HG02970 (cell line): ENCODE results near the gene TRABD.

Source experiments
- ATAC-seq: cut with Tn5 transposase; IDR thresholded peaks from one replicate; pipeline ENCODE4 v1.9.1; 2021; ENCODE audit warnings: mild to moderate bottlenecking, moderate library complexity, moderate number of reproducible peaks; ENCODE audit not compliant: unreplicated experiment, low FRiP score

Gene TRABD

DNA sequence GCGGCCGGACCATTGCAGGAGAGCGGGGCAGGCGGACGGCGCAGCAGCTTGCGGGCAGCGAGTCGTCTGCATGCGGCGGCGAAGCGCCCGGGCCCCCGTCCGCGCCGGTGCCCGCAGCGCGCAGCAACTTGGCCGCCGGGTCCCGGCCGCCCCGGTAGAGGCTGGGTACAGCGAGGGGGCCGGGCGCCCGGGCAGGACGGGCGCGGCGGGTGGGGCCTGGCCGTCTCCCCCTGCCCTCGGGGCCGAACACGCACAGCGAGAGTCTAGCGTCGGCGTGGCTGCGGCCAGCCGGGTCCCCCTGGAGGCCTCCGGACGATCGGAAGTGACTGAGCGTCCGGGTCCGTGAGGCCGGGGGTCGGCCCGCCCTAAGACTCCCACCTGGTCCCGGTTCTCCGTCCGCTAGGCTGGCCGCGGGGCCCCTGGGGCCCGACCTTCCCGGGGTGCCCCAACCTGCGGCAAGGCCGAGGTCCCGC, 775 bp upstream of the TRABD start:
- no peak for ATAC-seq

DNA sequence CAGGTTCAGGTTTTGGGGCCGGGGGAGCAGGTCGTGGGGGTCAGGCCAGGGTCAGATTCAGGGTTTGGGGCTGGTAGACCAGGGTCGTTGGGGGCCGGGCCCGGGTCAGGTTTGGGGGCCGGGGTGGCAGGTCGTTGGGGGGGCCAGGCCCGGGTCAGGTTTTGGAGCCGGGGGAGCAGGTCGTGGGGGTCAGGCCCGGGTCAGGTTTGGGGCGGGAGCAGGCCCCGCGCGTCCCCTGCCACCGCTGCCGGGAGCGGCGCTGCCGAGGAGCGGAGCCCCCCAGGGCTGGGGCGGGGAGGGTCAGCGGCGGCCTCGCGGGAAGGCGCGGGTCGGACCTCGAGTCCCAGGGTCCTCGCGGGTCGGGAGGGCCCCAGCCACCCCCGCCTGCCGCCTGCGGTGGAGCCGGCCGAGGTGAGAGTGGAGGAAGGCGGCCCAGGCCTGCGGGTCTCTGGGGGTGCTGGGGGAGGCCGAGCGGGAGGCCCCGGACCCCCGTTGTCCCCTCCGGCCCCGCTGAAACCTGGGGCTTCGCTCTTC, 535 bp downstream of the TRABD start:
- no peak for ATAC-seq

DNA sequence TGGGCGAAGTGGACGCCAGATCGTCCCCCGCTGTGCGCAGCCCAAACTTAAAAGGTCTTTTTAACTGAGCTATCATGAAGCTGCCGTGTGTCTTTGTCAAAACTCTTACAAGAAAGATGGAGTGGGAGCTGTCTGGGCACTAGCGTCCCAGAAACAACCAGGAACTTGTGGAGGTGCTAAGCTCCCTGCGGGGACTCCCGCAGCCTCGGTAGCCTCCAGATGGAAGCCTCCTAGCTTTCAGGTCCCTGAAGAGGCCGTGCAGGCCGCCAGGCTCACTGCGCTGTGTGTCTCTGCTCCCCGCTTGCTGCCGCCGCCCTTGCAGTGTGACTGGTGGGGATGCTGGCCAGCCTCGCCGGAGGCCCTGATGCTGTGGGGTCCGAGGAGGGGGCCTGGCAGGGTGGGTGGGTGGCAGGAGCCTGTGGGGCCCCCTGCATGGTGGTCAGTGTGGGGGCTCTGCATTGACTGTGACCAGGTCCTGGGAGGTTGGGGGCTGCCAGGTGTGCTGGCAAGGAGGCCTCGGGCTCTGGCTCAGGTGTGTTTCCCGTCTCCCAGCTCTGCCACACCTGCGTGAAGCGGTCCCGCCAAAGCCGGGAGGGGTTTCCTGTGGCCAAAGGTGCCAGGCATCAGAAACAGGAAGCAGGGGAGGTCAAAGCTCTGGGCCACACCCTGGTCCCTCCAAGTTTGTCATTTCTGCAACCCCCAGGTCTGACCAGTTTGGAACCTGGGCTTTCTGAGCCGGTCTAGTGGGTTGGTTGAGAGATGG, 1.2 kb downstream of the TRABD start:
- ATAC-seq: no peak

DNA sequence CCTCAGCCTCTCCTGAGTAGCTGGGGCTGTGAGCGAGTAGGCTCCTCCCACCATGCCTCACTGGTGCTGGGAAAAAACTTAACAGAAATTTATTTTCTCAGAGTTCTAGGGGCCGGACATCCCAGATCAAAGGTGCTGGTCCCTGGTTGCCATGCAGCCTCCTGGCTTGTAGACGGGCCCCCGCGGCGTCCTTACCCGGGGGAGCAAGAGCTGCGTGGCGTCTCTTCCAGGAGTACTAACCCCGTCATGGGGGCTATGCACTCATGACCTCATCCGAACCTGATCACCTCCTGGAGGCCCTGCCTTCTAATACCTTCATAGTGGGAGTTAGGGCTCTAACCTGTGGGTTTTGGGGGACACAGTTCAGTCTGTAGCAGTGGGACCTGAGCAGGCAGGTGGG, 2.6 kb downstream of the TRABD start:
- no peak for ATAC-seq

DNA sequence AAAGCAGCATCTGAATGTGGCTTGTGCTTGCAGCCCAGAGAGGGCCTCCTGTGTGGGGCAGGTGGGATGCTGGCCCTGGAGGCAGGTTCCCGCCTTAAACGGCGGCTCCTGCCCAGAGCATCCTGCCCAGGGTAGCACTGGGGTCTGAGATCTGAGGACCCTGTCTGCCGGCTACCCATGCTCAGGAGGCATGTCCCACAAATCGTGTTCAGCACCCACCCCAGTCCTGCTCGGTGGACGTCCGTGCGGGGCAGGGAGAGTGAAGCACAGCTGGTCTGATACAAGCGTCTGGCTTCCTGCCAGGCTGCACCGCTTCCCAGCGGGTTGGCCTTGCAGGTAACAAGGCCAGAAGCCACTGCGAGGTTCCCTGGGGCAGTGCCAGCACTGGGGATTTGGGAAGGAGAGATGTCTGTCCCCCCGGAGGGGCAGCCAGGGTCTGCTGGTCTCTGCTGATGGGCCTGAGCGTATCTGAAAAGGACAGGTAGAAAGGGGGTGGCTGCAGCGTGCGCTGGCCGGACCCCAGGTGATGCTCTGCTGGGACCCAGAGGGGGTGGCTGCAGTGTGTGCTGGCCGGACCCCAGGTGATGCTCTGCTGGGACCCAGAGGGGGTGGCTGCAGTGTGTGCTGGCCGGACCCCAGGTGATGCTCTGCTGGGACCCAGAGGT, 3.6 kb downstream of the TRABD start:
- no peak for ATAC-seq

DNA sequence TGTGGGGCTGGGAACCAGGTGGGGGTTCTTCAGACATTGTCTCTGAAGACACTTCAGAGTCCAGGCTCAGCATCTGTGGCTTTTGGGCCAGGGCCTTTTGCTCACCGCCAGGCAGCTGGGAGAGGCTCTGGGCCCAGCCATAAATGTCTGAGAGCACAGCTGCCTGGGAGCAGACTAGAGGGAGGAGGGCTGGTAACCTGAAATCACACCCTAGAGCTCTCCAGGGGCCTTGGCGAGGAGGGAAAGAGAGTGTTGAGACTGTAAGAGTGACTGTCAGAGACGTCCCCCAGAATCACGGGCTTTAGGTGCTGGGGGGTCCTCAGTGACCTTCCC, 4.1 kb downstream of the TRABD start:
- ATAC-seq: no peak

DNA sequence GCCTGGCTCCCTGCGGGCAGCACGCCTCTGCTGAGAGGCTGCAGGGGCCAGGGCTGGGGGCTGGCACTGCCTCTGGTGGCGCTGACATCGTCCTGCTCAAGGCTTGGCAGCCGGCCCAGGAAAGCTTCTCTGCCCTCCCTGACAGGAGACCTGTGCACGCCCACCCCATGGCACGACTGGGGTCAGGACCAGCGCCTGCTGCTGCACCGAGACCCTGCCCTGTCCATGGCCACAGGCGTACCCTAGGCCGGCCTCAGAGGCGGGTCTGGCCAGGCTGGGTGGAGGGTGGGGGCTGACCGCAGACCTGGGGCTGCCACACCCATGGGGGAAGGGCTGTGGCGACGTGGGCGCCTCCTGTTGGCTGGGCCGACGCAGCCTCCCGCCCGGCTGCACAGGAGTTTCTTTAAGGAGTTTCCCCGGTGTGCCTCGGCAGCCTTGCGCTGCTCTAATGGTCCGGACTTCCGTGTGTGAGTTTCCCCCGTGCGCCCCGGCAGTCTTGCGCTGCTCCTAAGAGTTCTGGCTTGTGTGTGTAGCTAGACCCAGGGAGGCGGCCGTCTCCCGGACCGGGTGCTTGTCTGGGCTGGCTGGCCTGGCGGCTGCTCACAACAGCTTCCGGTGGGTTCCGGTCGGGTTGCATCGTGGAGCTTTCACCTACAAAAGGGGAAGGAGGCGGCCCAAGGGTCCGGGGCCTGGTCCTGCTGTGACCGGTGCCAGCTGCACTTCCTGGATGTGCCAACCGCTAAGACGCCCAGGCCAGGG, 4.6 kb downstream of the TRABD start:
- no peak for ATAC-seq

DNA sequence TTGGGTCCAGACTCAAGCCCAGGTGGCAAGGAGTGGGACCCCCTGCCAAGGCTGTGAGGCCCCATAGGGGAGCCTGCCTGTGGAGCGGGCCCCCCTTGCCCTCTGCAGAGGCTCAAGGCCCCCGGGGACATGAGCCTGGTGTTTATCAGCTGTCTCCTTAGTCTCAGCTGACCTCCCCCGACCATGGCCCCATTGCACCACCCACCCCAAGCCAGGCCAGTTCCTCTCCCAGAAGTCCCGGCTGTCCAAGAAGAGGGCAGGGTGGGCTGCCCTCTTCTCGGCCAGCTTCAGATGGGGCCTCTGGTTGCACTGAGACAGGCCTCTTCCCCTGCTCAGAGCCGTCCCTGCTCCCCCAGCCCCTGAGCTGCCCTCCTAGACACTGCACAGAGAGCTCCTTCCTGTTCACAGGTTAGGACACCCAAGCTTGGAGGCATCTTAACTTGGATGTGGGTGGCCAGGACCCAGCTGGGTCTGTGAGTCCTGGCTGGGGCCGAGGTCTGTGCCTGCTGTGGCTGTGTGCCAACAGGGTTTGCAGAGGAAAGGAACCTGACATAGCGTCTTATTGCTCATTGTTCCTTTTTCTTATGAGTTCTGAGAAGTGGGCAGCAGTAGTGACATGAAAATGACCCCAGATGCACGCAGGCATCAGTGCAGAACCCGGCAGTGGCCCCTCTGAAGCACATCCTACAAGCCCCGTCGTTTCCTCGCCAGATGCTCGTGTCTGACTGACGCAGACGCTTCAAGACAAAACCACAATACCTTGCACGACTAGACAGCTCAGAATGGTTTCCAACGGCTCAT, 5.4 kb downstream of the TRABD start:
- ATAC-seq: no peak

DNA sequence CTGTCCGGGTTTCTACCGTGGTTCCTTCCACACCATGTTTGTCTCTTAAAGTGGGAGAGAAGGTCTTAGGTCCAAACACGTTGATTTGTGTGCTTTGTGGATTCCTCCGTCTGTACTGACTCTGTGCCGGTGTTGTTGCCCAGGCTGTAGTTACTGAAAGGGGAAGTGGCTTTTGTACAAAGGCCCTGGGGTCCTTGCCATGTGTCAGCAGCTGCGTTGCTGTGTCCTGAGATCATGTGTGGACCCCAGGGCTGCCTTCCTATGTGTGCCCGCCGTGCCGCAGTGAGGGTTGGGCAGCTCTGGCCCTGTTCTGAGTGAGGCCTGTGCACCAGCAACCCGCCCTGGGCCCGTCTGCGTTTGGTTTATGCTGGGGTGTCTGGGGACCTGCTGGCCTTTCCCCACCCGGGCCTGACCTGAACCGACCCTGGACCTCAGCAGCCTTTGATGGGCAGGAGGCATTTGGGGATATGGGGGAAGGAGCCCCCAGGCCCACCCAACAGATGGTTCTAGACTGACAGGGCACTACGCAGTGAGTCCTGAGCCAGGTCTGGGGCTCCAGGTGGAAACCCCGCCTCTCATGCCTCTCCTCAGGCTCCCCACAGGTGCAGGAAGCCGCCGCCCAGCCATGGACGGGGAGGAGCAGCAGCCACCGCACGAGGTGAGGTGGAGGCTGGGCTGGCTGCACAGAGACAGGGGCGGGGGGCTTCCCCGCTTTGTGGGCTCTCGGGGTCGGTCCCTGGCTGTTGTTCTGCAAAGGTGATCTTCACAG, 6.9 kb downstream of the TRABD start:
- ATAC-seq: no peak

DNA sequence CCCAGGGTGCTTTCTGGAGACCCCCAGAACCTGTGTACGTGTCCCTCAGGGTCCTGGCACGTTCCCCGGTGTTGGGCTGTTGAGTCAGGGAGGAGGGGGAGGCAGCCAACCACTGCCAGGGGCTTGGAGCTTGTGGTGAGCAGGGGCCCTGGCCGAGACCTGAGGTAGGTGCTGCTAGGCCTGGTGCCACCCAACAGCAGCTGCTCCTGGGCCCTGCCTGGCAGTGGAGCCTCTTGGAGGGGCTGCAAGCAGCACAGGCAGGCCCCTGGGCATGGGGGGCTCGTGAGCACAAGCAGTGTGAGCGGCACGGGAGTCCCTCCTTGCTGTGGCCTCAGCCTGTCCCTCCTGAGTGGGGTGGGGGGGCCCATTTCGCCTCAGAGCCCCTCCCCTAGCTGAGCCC, 7.9 kb downstream of the TRABD start:
- no peak for ATAC-seq

DNA sequence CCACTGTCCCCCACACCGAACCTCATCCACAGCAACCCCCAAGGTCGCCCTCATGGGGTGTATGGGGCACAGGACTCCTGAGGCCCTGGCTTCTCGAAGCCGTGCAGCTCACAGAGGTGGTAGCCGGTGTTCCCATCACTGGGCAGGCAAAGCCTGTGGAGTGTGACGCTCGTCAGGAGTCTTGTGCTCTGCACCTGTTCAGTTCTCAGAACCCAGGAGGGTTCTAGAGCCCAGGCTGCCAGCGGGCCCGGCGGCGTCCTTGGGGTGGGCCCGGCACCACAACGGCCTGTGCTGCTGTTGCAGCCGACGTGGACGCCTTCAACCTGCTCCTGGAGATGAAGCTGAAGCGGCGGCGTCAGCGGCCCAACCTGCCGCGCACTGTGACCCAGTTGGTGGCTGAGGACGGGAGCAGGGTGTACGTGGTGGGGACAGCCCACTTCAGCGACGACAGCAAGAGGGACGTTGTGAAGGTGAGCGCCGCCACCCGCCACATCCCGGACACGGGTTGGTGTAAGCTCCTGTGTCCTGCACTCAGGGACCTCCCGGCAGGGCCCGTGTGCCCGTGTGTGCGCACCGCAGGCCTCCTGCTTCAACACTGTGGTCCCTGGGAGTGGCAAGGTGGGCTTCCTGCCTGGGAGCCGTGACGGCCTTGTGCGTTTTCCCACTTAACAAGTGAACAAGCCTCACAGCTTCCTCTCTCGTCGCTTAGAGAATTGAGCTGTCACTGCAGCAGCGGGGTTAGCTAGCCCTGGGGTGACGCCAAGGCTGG, 8.5 kb downstream of the TRABD start:
- ATAC-seq: no peak

DNA sequence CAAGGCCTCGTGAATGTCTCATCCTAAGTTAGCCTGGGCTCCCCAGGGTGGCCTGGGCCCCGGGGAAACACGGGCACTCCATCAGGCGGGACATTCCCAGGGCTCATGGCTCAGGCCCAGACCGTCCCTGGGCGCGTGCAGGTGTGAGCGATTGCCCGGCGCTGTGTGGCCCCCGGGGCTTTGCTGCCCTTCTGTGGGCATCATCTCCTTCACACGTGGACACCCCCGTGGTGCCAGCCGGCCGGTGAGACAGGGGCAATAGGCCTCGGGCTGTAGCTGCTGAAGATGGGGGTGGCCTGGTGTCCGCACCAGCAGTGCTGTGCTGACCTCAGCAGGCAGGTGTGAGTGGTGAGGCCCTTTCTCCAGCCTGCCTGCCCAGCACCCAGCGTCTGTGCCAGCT, 10.5 kb downstream of the TRABD start:
- ATAC-seq: no peak

DNA sequence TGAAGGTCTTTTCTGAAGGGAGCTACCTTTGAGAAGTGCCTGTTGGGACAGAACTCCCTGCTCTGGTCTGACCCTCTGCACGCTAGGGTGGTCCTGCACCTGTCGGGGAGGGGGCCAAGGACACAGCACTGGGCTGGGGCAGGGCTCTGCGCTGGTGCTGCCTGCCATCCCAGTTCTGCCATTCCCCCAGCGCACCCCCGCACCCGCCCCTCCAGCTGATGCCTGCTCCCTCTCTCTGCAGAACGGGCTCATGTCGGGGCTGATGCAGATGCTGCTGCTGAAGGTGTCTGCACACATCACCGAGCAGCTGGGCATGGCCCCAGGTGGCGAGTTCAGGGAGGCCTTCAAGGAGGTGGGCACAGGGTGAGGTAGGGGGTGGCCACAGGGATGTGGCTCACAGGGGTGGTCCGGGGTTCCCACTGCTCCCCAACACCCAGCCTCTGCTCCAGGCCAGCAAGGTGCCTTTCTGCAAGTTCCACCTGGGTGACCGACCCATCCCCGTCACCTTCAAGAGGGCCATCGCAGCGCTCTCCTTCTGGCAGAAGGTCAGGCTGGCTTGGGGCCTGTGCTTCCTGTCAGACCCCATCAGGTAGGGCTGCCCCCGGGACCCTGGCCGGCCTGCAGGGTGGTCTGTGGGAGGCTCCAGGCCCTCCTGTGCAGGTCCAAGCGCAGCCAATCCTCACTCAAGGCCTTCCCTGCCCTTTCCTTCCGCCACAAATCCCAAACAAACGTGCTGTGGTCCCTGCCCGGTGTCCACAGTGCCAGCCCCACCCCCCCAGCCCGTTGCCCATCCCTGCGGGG, 11.5 kb downstream of the TRABD start:
- ATAC-seq: no peak

DNA sequence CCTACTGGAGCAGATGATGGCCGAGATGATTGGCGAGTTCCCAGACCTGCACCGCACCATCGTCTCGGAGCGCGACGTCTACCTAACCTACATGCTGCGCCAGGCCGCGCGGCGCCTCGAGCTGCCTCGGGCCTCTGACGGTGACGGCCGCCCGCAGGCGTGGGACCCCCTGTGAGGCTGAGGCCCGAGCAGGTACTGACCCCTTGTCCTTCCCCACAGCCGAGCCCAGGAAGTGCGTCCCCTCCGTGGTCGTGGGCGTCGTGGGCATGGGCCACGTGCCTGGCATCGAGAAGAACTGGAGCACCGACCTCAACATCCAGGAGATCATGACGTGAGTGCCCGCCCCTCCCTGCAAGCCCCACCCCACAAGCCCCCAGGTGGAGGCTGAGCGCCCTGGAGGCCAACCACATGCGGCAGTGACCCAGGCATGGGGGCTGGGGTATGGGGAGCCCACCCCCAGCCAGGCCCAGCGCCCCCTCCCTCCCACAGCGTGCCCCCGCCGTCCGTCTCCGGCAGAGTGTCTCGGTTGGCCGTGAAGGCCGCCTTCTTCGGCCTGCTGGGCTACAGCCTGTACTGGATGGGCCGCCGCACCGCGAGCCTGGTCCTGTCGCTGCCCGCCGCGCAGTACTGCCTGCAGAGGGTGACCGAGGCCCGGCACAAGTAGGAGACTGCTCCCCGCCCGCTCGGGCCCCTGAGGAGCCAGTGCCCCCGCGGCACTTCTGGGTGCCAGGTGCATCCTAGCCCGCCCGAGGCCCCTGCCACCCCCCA, 12.3 kb downstream of the TRABD start:
- no peak for ATAC-seq

DNA sequence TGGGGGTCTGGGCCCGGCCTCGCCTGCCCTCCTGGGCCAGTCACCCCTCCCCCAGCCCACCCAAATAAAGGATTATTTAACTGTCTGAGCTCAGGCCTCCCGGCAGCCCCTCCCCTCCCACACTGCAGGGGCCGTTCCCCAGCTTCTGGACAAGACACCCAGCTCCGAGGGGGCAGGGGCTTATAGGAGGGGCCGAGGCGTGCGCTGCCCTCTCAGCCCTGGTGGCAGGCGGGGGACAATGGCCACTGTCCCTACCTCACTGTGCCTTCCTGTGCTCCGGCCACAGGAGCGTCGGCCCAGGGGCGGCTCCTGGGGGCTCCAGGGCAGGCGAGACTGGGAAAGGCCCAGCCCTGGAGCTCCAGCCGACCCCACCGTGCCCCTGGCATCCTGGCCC, 12.9 kb downstream of the TRABD start:
- ATAC-seq: no peak

DNA sequence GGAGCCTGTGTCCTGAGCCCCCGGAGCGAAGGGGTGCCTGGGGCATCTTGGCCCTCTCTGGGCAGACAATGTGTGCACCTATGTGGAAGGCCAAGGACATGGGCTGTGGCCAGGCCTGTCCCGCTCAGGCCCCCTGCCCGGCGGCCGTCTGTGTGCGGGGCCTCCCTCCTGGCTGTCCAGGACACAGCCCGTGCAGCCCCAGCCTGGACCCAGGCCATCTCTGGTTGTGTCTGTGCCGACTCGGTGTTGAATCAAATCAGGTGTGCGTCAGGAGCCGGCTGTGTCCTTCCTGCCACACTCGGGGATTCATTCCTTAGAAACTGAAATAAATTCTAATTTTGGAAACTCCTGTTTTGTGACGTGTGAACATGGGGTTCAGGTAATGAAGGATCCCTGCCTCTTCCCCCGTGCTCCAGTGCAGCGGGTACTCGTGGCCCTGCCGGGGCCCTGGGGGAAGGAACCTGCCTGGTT, 13.6 kb downstream of the TRABD start:
- ATAC-seq: no peak

DNA sequence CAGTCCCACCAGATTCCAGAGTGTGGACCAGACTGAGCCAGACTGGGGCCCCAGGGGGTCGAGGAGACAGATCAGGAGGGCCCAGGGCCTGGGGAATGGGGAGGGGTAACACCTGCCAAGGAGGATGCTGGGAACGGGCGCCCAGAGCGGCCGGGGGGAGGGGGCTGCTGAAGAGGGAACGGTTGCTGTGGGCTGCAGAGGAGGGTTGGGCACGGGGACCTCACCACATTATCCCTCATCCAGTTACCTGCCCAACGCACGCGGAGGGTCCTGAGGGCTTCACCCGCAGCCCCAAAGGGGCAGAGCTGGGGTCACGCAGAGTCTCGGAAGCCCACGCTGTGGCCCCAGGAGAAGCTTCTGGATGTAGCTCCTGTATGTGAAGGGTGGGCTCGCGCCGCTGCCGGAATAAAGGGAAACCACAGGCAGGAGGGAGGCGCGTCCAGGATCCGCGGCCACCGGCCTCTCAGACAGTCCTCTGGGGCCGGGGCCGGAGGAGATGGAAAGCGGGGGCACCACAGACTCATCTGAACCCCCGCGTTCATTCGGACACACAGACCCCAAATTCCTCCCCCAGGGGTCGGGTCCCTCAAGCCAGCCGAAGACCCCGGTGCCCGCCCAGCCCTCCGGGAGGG, 14.2 kb downstream of the TRABD start:
- no peak for ATAC-seq
